Activated CD4-positive, CD25-positive, alpha-beta regulatory T cell treated with anti-CD3 and anti-CD28 coated beads, Interleukin-2, amount 50 U/mL, for 72 hours (primary cell): ENCODE results near the gene CNTNAP1.

ENCODE experiments used
- DNase-seq: peaks from one replicate; pipeline ENCODE4 v3.0.0; 2021

The CNTNAP1 gene

GRCh38 chr17:42743595-42744282 is 61.4 kb downstream of the CNTNAP1 start:
- DNase-seq = no peak

- peak; percentile 80 for DNase-seq
Observed at GRCh38 chr17:42744283-42744805, 62.0 kb downstream of the CNTNAP1 start.

GRCh38 chr17:42744806-42745617 is 62.7 kb downstream of the CNTNAP1 start, which contains the start of gene EZH1:
Gene EZH1 (minus strand): TSS chr17:42745040. CDS start chr17:42728941, 16,099 bp downstream.
- peak; percentile 94 for DNase-seq

GRCh38 chr17:42748202-42748907 is 66.0 kb downstream of the CNTNAP1 start:
- DNase-seq = no peak

DNA sequence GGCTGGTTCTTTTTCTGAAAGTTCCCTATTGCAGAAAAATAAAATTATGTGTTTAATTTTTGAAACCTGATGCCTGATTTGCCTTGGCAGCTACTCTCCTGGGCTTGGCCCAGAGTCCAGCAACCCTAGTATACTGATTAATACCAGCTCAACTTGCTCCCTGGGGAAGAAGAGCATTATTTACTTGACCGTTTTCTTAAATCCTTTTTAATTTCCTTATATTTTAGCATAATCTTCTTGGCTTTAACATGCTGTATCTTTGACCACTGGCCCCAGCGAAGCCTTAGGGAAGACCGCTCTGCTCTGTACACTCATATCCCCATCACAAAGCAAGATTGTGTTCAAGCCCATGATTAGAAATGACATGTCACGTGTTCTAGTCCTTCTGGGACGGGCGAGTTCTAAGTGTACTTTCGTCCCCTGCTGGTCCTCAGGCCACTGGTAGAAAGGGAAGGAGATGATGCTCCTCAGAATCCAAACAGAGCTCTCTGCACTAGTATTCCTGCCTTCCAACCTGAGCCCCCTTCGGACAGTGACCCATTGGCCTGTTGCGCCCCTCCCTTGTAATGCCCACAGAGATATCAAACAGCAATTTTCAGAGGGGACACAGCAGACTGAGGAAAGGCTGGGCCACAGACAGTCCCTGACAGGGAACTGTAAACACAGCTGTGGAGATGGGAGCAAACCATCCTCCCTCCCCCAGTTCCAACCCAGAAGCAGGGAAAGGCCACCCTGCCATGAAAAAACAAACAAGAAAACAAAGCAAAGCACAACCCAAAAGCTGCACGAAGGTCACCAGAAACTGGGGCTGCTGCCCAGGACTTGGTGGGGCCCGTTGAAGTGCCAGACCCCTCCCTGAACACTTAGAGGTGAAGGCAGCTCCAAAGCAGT is 66.8 kb downstream of the CNTNAP1 start:
- DNase-seq = no peak
